HUES64 (cell line): ENCODE data around the gene GPBP1.

Experiments used
- H3K27ac ChIP-seq: 2 replicates; pipeline ENCODE4 v1.7.0; 2013; ENCODE audit warnings: low read depth, low read length, inconsistent platforms
- H3K27me3 ChIP-seq: 2 replicates; pipeline ENCODE4 v1.6.1; 2013; ENCODE audit warnings: mild to moderate bottlenecking, low read length; ENCODE audit not compliant: insufficient read depth
- H3K36me3 ChIP-seq: 2 replicates; pipeline ENCODE4 v1.6.1; 2013; ENCODE audit warnings: mild to moderate bottlenecking, low read length; ENCODE audit not compliant: insufficient read depth
- H3K4me1 ChIP-seq: 2 replicates; pipeline ENCODE4 v1.6.1; 2013; ENCODE audit warnings: mild to moderate bottlenecking, low read length, moderate library complexity; ENCODE audit not compliant: insufficient read depth
- H3K4me3 ChIP-seq: 2 replicates; pipeline ENCODE4 v1.5.1; 2013; ENCODE audit warnings: mild to moderate bottlenecking, low read length, moderate library complexity
- H3K9ac ChIP-seq: 2 replicates; pipeline ENCODE4 v1.6.1; 2013; ENCODE audit warnings: mild to moderate bottlenecking, low read depth, low read length
- H3K9me3 ChIP-seq: 2 replicates; pipeline ENCODE4 v1.6.1; 2013; ENCODE audit warnings: low read depth, low read length; ENCODE audit not compliant: insufficient read depth
- WGBS: fragments of 150-250, 120-280 bp; methylation state at CpG from one replicate; pipeline ENCODE4 v1.1.7; 2013; ENCODE audit warnings: missing lambda C conversion rate; 5-methylcytosine and 5-hydroxymethylcytosine counted together

GPBP1 gene

DNA sequence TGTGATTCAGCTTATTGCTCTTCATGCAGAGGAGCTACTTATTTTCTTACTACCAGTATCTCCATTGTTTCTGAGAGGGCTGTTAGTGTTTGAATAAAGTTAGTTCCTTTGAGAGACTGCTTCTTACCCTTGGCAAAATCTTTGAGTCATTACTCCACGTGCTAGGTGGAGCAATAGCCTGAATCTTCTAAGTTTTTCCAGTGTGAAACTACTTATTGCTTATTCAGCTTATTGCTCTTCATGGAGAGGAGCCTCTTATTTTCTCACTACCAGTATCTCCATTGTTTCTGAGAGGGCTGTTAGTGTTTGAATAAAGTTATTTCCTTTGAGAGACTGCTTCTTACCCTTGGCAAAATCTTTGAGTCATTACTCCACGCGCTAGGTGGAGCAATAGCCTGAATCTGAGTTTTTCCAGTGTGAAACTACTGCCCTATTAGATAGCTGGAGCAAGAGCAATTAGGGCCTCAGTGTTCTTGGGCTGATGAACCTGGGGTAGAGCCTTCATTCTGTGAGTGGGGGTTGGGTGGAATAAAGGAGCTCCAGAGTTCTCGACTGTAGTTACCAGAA, 41.9 kb downstream of the GPBP1 start:
- Histone ChIP-seq H3K4me3 (no peak overlapping the region), H3K27me3 (no peaks in the 10 kb centered on the region), H3K4me1 (peaks cover 14% of the 10 kb centered on the region), H3K36me3 (peaks cover 45% of the 10 kb centered on the region), H3K27ac (no peak overlapping the region), H3K9me3 (no peaks in the 10 kb centered on the region), H3K9ac (no peak overlapping the region)
- 91% methylated on average over 4 of the region's 4 CpGs for WGBS

DNA sequence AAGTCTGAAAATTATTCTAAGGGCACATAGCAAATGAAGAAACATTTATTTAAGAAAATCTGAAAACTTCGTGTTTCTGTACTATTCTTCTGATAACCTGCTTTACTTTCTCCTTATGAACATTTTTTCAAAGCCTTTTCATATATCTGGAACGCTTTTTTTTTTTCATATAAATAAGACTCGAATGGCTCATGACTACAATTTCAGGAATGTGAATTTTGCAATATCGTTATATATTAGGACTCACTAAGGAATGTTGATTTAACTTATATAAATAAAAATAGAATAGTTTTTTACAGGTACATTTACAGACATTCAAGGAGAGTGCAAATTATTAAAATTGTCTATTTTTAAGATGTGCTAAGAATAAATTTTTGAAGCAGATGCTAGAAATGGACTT, 42.9 kb downstream of the GPBP1 start:
- Histone ChIP-seq H3K4me3 (no peak overlapping the region), H3K9ac (no peak overlapping the region), H3K9me3 (no peaks in the 10 kb centered on the region), H3K27me3 (no peaks in the 10 kb centered on the region), H3K27ac (no peak overlapping the region), H3K4me1 (peaks cover 8% of the 10 kb centered on the region; the same call in 1 of the 2 replicates), H3K36me3 (peaks cover 45% of the 10 kb centered on the region)
- 97% methylated on average over 2 of the region's 4 CpGs for WGBS

DNA sequence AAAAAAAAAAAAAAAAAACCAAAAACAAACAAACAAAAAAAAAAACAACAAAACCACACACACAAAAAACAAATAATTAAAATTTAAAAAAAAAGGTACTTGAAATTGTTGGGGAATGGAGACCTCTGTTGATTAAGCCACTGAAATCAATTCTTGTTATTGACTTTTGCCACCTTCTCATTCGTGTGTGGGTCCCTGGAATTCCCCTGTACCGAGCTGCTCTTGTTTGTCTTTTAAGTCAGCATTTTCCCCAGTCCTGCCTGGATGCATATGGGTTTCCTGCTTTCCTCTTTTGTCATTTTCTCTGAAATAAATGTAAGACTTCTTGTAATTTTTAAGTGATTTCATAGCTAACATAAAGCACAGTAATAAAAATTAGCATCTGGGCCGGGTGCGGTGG, 45.5 kb downstream of the GPBP1 start:
- H3K27ac ChIP-seq = no peak overlapping the region
- H3K9ac ChIP-seq = no peak overlapping the region
- peaks cover 40% of the 10 kb centered on the region for H3K36me3 ChIP-seq
- no peak overlapping the region for H3K4me3 ChIP-seq
- H3K9me3 ChIP-seq = no peaks in the 10 kb centered on the region
- no peaks in the 10 kb centered on the region for H3K27me3 ChIP-seq
- WGBS = 95% methylated on average over 4 of the region's 4 CpGs
- peaks cover 8% of the 10 kb centered on the region; the same call in 1 of the 2 replicates for H3K4me1 ChIP-seq

DNA sequence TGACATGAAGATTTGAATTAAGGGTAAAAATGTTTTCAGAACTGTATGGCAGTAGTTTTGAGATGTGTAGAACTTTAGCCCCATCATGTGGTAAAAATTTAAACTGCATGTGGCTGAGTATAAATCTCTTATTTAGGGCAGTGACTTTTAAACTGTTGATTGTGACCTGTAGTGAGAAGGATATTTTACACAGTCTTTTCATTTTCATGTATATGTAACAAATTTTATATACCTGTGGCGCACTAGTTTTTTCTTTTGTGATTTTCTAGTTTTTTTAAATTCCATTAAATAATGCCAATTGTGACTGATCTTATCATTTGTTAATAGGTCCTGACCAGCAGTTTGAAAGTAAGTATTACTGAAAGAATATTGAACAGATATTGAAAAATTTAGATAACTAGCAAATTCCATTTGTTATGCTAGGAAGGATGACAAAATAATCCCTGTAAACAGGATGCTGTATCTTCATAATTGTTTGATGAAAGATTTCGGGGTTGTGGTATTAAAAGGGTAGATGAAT, 47.2 kb downstream of the GPBP1 start:
- Histone ChIP-seq H3K4me1 (no peaks in the 10 kb centered on the region), H3K9ac (no peak overlapping the region), H3K4me3 (no peak overlapping the region), H3K9me3 (no peaks in the 10 kb centered on the region), H3K27me3 (no peaks in the 10 kb centered on the region), H3K27ac (no peak overlapping the region), H3K36me3 (peaks cover 33% of the 10 kb centered on the region)
- WGBS = 97% methylated on average over 1 of the region's 2 CpGs

DNA sequence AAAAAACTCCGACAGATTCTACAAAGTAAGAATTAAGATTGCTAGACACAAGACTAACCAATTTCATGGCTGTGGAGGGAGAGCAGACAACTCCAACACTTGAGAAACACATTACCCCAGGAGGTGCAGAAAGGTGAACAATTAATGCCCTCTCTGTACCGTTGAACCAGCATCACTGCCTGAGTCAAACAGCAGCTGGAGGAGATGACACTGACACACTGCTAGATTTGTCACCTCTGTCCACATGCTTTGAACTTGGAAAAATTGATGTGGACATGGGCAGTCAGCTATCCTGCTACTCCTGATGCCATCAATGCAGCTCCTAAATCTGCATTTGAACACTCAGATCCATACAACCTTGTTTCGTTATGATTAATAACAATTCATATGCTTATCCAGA, 51.7 kb downstream of the GPBP1 start:
- 93% methylated on average over 3 of the region's 3 CpGs for WGBS
- Histone ChIP-seq H3K4me3 (no peak overlapping the region), H3K9ac (no peak overlapping the region), H3K36me3 (peaks cover 26% of the 10 kb centered on the region), H3K9me3 (no peaks in the 10 kb centered on the region), H3K27ac (no peak overlapping the region), H3K4me1 (no peaks in the 10 kb centered on the region), H3K27me3 (no peaks in the 10 kb centered on the region)

DNA sequence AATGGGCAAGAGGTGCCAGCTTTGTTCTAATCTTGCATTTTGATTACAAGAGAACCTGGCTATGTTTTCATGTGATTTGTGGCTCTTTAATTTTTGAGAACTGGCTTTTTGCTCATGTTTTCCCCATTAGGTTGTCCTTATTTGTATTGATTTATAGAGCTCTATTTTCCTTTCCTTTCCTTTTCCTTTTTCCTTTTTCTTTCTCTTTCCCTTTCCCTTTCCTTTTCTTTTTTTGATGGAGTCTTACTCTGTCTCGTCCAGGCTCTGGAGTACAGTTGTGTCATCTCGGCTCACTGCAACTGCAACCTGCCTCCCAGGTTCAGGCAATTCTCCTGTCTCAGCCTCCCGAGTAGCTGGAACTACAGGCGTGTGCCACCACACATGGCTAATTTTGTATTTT, 55.5 kb downstream of the GPBP1 start:
- WGBS = 96% methylated on average over 4 of the region's 4 CpGs

DNA sequence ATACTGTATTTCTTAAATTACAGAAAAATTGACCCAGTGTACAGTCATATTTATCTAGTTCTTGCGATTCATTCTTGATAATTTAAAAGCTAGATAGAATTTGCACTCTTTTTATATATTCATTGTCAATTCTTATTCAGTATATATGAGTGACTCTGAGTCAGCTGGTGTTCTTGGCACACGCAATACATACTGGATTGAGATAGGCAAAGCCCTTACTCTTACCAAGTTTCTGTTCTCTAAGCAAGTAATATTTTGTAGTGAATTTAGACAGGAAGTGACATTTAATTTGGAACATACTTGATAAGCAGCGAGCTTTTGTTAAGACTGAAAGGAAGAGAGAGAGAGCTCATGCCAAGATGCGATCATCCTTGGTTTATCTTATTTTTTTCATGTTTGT, 57.7 kb downstream of the GPBP1 start:
- 99% methylated on average over 2 of the region's 4 CpGs for WGBS
- H3K4me3 ChIP-seq = no peak overlapping the region
- H3K27me3 ChIP-seq = no peaks in the 10 kb centered on the region
- H3K9ac ChIP-seq = no peak overlapping the region
- H3K27ac ChIP-seq = no peak overlapping the region
- peaks cover 14% of the 10 kb centered on the region for H3K4me1 ChIP-seq
- H3K36me3 ChIP-seq = peaks cover 73% of the 10 kb centered on the region
- peaks cover 19% of the 10 kb centered on the region; the same call in 1 of the 2 replicates for H3K9me3 ChIP-seq

More for the DNA sequence above, 55.5 kb downstream of the GPBP1 start:
- H3K9me3 ChIP-seq = peaks cover 19% of the 10 kb centered on the region; the same call in 1 of the 2 replicates
- peaks cover 60% of the 10 kb centered on the region for H3K36me3 ChIP-seq
- no peak overlapping the region for H3K27ac ChIP-seq
- H3K4me3 ChIP-seq = no peak overlapping the region
- no peak overlapping the region for H3K9ac ChIP-seq
- no peaks in the 10 kb centered on the region for H3K27me3 ChIP-seq
- no peaks in the 10 kb centered on the region for H3K4me1 ChIP-seq

DNA sequence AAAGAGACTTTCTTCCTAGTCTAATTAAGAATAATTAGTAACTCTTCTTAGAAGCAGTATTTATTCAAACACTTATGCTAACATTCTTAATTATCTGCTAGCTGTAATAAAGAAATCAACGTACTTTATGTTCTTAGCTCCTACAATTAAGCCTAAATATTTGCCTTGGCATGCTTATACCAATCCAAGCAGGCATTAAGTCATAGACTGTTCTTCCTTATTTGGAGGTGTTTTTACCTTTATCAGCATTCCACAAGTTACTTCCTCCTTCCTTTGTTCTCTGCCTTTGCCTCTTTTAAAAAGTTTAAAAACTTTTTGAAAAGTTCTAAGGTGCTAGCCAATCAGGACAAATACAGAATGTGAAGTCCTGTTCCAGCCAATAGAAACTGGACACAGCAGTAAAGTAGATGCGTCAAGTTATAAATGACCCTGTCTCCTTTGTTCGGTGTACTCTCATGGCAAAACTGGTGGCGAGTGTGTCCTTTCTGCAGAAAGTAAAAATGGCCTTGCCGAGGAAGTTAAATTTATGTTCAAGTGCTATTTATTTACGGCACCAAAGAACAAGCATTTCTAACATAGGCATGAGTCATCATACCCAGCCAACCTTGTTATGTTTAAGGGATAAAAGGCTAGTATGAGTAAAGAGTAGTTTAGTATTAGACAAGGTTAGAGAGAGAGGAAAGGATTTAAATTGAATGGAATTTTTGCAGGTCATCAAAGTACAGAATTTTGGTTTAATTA, 58.6 kb downstream of the GPBP1 start:
- Histone ChIP-seq H3K4me1 (peaks cover 22% of the 10 kb centered on the region), H3K36me3 (peaks cover 78% of the 10 kb centered on the region), H3K9ac (no peak overlapping the region), H3K27me3 (no peaks in the 10 kb centered on the region), H3K4me3 (no peak overlapping the region), H3K9me3 (peaks cover 19% of the 10 kb centered on the region; the same call in 1 of the 2 replicates), H3K27ac (no peak overlapping the region)
- WGBS = 97% methylated on average over 6 of the region's 6 CpGs

DNA sequence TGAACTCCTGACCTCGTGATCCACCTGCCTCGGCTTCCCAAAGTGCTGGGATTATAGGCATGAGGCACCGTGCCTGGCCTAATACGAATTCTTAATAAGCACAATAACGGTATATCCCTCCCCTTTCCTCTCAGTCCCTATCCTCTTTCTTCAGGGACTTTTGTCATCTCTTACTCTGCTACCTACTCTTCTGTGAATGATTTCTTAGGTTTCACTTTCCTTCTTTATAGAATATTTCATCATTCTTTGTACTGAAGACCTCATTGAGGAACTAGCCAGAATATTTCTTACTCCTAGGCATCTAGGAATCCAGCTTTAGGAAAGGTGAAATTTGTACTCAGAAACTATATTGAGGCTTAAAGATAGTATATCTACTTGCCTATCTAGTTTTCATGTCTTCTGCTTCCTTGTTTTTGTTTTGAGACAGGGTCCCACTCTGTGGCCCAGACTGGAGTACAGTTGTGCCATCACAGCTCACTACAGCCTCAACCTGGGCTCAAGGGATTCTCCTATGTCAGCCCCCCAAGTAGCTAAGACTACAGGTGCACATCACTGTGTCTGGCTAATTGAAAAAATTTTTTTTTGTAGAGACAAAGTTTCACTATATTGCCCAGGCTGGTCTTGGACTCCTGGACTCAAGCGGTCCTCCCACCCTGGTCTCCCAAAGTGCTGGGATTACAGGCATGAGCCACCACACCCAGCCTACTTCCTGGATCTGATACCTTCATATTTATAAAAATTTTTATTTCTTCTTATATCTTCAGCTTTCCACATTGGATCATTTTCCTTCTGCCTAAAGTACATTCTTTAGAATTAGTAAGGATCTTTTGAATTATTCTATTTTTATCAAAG, 69.7 kb downstream of the GPBP1 start:
- Histone ChIP-seq H3K4me1 (no peaks in the 10 kb centered on the region), H3K4me3 (no peak overlapping the region), H3K27ac (no peak overlapping the region), H3K9me3 (no peaks in the 10 kb centered on the region), H3K36me3 (peaks cover 63% of the 10 kb centered on the region), H3K27me3 (no peaks in the 10 kb centered on the region), H3K9ac (no peak overlapping the region)
- 96% methylated on average over 6 of the region's 6 CpGs for whole genome bisulfite sequencing

DNA sequence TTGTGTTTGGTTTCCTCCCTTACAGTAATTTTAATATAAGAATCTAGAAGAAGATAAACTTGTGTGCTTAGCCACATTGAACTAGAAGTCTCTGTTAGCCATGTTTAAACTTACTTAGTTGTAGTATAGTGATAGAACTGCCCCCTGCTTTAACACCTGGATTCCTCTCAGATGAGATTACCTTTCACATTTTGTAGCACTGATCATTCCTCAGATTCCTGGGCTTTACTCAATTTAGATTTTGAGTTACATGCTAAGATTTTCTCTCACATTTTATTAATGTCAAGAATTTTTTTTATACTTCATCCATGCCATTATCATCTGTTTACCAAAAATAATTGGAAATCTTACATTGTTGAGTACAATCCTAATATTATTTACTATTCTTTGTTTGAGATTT, 70.5 kb downstream of the GPBP1 start:
- Histone ChIP-seq H3K9ac (no peak overlapping the region), H3K27me3 (no peaks in the 10 kb centered on the region), H3K27ac (no peak overlapping the region), H3K9me3 (no peaks in the 10 kb centered on the region), H3K36me3 (peaks cover 63% of the 10 kb centered on the region), H3K4me1 (no peaks in the 10 kb centered on the region), H3K4me3 (no peak overlapping the region)

DNA sequence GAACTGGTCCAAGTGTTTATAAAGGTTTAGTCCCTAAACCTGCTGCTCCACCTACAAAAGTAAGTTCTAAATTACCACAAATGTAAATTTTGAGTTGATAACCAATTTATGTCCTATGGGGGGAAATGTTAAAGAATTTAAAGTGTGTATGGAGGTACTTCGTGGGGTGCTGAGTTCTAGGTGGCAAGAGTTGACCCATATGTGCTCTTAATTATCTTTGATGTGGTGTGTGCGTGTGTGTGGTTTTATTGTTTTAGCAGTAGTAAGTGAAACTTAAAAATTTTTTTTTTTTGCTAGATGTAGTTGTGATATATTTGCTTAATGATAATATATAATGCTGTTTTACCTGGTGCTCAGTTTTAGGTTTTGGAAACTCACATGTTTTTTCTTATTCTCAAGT, 72.6 kb downstream of the GPBP1 start:
- Histone ChIP-seq H3K9me3 (no peaks in the 10 kb centered on the region), H3K4me1 (no peaks in the 10 kb centered on the region), H3K9ac (no peak overlapping the region), H3K27me3 (no peaks in the 10 kb centered on the region), H3K27ac (no peak overlapping the region), H3K4me3 (no peak overlapping the region), H3K36me3 (peaks cover 75% of the 10 kb centered on the region)
- WGBS = 96% methylated on average over 2 of the region's 2 CpGs
